Endothelial cell (in vitro differentiated cells): ENCODE data around the gene GPR34. TPM values are rescaled to one million over a fixed set of nuclear protein-coding genes. Genes with fewer than 3 reads are reported as not detected.

Experiments used
- DNase-seq: peaks from one replicate; pipeline ENCODE4 v3.0.0; 2021; ENCODE audit warnings: low spot score
- H3K27ac Mint-ChIP-seq: one replicate; pipeline ENCODE4 v1.8.0; 2021; ENCODE audit warnings: mixed read lengths, inconsistent platforms; ENCODE audit not compliant: unreplicated experiment
- H3K27me3 Mint-ChIP-seq: one replicate; pipeline ENCODE4 v1.8.0; 2021; ENCODE audit warnings: mild to moderate bottlenecking, moderate library complexity, mixed read lengths, inconsistent platforms; ENCODE audit not compliant: unreplicated experiment
- H3K36me3 Mint-ChIP-seq: one replicate; pipeline ENCODE4 v1.8.0; 2021; ENCODE audit warnings: mild to moderate bottlenecking, low read depth, mixed read lengths, inconsistent platforms; ENCODE audit not compliant: unreplicated experiment
- H3K4me1 Mint-ChIP-seq: one replicate; pipeline ENCODE4 v1.8.0; 2021; ENCODE audit warnings: mild to moderate bottlenecking, mixed read lengths, inconsistent platforms; ENCODE audit not compliant: unreplicated experiment
- H3K4me3 Mint-ChIP-seq: one replicate; pipeline ENCODE4 v1.8.0; 2021; ENCODE audit warnings: mild to moderate bottlenecking, mixed read lengths, inconsistent platforms; ENCODE audit not compliant: unreplicated experiment
- H3K9me3 Mint-ChIP-seq: one replicate; pipeline ENCODE4 v1.8.0; 2021; ENCODE audit warnings: mixed read lengths, inconsistent platforms; ENCODE audit not compliant: unreplicated experiment
- total RNA-seq: library from RNA; stranded (reverse); fragmentation: NEBNext Ultra II Directional; extraction: Animal tissue kit (Norgen Biotek cat#: 25700); gene quantifications from one replicate; pipeline ENCODE4 v1.2.1, GENCODE V29; 2021; ENCODE audit not compliant: unreplicated experiment
- TF ChIP-seq, protein P1 (sequence below): fragments of 200-600 bp; sonication (generic); IDR thresholded peaks from one replicate; pipeline ENCODE4 v1.5.0; 2021; ENCODE audit warnings: antibody characterized with exemption; ENCODE audit not compliant: unreplicated experiment

Gene GPR34
- total RNA-seq, 1 donor from 2014 or later = not detected

- Mint-ChIP-seq H3K9me3 (no peaks in the 10 kb centered on the region), H3K27ac (no peak overlapping the region), H3K4me3 (no peak overlapping the region), H3K27me3 (no peaks in the 10 kb centered on the region), H3K36me3 (no peaks in the 10 kb centered on the region), H3K4me1 (peaks cover 6% of the 10 kb centered on the region)
- TF ChIP-seq, protein P1, sequence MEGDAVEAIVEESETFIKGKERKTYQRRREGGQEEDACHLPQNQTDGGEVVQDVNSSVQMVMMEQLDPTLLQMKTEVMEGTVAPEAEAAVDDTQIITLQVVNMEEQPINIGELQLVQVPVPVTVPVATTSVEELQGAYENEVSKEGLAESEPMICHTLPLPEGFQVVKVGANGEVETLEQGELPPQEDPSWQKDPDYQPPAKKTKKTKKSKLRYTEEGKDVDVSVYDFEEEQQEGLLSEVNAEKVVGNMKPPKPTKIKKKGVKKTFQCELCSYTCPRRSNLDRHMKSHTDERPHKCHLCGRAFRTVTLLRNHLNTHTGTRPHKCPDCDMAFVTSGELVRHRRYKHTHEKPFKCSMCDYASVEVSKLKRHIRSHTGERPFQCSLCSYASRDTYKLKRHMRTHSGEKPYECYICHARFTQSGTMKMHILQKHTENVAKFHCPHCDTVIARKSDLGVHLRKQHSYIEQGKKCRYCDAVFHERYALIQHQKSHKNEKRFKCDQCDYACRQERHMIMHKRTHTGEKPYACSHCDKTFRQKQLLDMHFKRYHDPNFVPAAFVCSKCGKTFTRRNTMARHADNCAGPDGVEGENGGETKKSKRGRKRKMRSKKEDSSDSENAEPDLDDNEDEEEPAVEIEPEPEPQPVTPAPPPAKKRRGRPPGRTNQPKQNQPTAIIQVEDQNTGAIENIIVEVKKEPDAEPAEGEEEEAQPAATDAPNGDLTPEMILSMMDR = no peak
- DNase-seq = no peak
Observed at GRCh38 chrX:41730081-41730480, 41.3 kb downstream of the GPR34 start.

GRCh38 chrX:41732260-41732659 lies 43.5 kb downstream of the GPR34 start:
- Mint-ChIP-seq H3K27ac (peak overlapping the region; percentile 58), H3K4me3 (peak overlapping the region; percentile 14), H3K4me1 (peaks cover 6% of the 10 kb centered on the region), H3K27me3 (no peaks in the 10 kb centered on the region), H3K9me3 (no peaks in the 10 kb centered on the region), H3K36me3 (no peaks in the 10 kb centered on the region)
- no peak for DNase-seq
- TF ChIP-seq, protein P1 = no peak

DNA sequence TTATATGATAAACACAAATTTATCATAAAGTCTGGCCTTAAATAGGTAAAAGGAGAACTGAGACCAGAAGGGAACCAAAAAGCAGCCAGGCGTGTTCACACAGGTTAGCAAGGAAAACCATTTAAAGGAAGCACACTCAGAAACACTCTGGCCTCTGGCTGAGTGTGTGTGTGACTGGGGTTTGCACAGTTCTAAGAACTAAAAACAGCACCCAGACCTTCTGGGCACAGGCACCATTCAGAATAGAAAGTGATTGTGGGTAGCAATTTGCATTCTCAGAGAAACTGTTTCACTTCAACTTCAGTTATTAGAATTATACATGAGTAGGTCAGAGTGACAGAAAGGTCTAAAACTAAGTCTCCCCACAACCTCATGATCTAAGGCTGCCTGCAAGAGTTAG lies 45.2 kb downstream of the GPR34 start:
- DNase-seq = no peak
- peaks cover 6% of the 10 kb centered on the region for H3K4me1 Mint-ChIP-seq
- H3K9me3 Mint-ChIP-seq = no peaks in the 10 kb centered on the region
- no peaks in the 10 kb centered on the region for H3K27me3 Mint-ChIP-seq
- no peaks in the 10 kb centered on the region for H3K36me3 Mint-ChIP-seq
- H3K4me3 Mint-ChIP-seq = no peak overlapping the region
- TF ChIP-seq, protein P1 = no peak
- H3K27ac Mint-ChIP-seq = no peak overlapping the region

- Mint-ChIP-seq H3K27me3 (no peaks in the 10 kb centered on the region), H3K36me3 (no peaks in the 10 kb centered on the region), H3K4me1 (peaks cover 6% of the 10 kb centered on the region), H3K4me3 (no peak overlapping the region), H3K27ac (no peak overlapping the region), H3K9me3 (no peaks in the 10 kb centered on the region)
- TF ChIP-seq, protein P1 = no peak
- no peak for DNase-seq
Observed at GRCh38 chrX:41734530-41734929, 45.8 kb downstream of the GPR34 start.

DNA sequence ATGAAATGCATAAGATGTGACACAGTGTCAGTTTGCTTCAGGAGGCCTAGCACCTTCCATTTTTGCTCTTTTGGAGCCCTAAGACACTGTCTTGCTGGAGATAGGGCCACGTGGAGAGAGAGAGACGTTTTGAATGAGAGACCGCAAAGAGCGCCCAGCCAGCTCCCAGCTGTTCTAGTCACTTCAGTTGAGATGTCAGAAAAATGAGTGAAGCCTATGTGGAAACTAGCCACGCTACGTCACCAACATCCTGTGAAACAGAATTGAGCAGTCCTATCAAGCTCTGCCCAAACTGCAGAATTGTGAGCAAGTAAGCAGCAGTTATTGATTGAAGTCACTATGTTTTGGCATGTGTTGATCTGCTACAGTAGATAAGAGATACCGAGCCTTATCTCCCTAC lies 48.3 kb downstream of the GPR34 start:
- DNase-seq = no peak
- Mint-ChIP-seq H3K4me1 (peaks cover 5% of the 10 kb centered on the region), H3K27ac (no peak overlapping the region), H3K27me3 (no peaks in the 10 kb centered on the region), H3K36me3 (no peaks in the 10 kb centered on the region), H3K4me3 (no peak overlapping the region), H3K9me3 (no peaks in the 10 kb centered on the region)
- TF ChIP-seq, protein P1 = no peak
